Astrocyte (in vitro differentiated cells and primary cell): ENCODE data around the gene SIGLEC9.

Experiments used
- CTCF ChIP-seq: IDR thresholded peaks from 2 replicates; pipeline ENCODE4 v1.5.1; 2011; ENCODE audit warnings: low read depth, mild to moderate bottlenecking, inconsistent platforms, low read length, moderate library complexity; ENCODE audit not compliant: insufficient read depth
- EZH2 ChIP-seq: IDR thresholded peaks from 2 replicates; pipeline ENCODE4 v1.6.1; 2012; ENCODE audit warnings: mild to moderate bottlenecking, low read length, inconsistent platforms; ENCODE audit not compliant: insufficient read depth

GRCh38 chr19:51140441-51140840 is 15.7 kb downstream of the SIGLEC9 start:
- TF ChIP-seq EZH2 (no peak), CTCF (no peak)
